ENCODE results near the gene CNTN4.

DNA sequence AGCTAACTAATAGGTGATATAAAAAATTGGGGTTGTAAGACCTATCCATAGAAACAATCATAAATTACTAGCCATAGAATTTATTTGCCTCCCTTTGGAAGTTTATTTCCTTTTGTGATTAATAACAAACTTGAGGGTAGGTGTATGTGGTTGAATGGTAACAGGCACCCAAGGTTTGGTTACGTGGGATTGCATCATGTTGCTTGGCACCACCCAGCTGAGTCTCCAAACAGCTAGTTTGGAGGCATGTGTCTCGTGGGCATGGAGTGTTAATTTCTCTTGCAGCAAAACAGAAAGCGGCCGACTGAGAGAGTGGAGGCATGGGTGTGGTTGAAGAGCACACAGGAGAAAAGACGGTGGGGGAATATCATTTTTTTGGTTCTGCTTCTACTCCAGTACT lies 441.4 kb downstream of the CNTN4 start:
- TF ChIP-seq CTCF (conservative IDR thresholded peaks at IDR 0.05; ENCODE audit: low read depth, low read length) (no peak), EZH2 (IDR thresholded peaks at IDR 0.05; ENCODE audit: borderline replicate concordance, low read depth, low read length, poor library complexity, severe bottlenecking) (no peak)

Data from A673 (cell line).